HG03571 (cell line): Measurements from ENCODE around the gene CMIP.

Source experiments
- ATAC-seq: cut with Tn5 transposase; IDR thresholded peaks from one replicate; pipeline ENCODE4 v1.9.1; 2021; ENCODE audit not compliant: unreplicated experiment

The CMIP gene

DNA sequence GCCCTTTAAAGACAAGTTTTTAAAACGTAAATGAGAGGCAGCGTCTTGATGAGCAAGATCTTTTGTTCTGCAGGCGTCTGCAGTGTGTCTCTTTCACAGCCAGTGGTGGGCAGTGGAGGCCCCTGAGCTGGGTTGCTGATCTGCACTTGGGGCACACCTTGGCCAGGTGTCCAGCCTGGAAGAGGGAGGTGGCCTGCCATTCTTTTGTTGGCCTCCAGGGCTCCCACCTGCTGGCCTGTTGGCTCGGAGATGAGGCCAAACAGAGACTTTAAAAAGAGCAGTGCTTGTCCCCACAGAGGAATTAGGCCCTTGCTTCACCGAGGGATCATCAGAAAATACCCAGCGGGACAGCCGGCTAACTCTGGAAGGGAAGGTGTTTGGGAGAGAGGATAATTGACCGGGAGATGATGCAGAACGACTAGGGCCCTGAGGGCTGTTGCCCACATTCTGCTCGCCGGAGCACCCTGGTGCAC, 188.6 kb downstream of the CMIP start:
- ATAC-seq: no peak

DNA sequence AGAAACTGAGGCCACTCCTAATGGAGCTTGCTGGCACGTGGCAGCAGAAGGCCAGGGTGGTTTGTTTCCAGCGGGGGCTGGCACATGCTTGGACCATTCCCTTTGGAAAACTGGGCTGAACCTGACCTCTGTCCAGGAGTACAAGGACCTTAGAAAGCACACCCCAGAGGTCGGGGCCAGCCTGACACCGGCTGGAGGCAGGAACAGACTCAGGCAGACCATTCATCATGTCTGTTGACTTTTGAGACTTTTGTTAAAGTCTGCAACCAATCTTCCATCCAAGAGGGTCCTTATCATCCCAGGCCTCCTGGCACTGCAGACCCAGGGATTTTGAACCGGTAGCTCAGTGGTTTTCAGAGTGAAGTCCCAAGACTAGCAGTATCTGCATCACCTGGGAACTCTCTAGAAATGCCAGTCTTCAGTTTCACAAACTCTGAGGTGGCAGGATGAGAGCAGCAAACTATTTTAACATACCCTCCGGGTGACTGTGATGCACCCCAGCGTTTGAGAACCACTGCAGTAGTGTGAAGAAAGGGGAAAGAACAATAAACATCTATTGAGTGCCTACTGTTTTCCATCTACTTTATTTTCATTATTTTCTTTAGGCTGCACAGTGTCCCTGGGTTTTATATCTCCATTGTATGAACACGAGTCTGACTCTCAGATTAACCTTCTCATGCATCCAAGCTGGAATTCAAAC, 189.2 kb downstream of the CMIP start:
- no peak for ATAC-seq

DNA sequence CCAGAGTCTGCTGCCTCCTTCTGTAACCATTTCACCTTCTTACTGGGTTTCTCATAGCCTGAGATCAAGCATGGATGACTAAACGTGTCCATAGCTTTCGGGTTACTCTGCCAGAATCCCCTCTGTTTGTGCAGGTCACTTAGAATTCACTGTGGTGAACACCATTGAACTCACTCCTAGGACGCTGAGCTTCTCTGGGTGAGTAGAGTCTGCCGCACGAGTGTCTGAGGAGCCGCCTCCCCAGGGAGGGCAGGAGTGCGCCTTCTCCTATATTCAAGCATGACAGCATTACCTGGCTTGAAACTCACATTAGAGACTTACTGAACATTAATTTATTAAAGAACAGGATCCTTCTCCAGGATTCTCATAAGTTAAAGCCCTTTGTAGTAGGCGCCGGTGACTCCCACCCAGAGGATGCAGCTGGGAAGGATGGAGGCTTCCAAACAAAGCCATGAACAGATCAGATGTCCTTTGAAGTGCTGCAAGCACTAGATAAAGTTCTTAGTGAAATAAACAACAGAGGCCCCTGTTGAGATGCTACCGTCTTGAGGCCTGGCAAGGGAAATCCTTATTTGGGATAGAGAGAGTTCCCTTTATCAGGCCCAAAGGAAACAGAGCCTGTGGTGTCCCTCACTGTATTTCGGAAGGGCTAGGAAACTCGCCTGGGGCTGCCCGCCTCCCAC, 189.9 kb downstream of the CMIP start:
- no peak for ATAC-seq

DNA sequence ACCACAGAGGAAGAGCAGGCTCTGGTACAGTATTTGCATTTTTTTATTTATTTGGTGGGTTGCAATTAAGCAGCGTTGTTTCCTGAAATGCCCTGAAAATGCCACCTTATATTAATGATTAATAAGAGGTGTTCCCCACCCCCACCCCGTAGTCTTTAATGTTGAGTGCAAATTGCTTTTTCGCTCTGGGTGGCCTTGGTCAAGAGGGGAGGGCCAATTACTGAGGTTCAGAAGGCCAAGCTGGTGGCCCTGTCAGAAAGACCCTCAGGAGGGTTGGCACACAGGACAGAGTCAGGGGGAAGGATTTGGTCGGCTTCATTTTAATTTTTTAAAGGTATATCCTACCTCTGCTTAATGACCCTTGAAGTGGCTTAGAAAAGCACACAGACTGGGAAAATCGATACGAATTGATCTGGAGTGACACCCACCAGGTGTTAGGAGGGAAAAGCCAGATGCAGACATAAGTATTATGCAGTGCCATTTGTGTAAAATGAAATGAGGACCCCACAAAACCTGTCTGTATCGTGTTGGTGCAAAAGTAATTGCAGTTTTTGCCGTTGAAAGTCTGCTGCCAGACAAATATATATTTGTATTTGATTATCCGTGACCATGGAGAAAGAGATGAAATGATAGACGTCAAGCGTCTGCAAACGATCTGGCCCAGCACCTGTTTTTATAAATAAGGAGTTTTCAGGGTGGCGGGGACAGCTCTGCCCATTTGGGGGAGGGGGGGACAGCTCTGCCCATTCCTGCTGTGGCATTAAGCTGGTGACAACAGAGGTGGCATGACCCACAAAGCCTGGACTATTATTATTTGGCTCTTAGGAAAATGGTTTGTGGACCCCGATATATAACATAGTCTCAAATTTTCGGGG, 190.7 kb downstream of the CMIP start:
- ATAC-seq: no peak

DNA sequence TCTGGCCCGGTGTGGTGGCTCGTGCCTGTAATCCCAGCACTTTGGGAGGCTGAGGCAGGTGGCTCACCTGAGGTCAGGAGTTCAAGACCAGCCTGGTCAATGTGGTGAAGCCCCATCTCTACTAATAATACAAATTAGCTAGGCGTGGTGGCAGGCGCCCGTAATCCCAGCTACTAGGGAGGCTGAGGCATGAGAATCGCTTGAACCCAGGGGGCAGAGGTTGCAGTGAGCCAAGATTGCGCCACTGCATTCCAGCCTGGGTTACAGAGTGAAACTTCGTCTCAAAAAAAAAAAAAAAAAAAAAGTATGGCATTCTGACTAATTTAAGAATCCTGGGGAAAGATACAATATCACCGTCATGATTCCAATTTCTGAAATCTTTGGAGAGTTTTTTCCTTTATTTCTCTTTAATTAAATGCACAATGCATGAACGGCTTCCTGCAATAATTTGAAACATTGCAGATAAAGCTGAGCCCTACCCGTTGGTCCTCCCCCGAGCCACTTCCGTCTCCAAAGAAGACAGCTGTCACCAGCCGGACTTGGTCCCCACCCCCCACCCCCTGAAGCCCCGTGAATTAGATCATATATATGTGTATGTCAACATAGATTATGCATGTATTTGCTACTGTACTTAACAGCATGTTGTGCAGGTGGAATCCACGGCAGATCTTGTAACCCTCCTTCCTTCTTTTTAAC, 191.8 kb downstream of the CMIP start:
- no peak for ATAC-seq

DNA sequence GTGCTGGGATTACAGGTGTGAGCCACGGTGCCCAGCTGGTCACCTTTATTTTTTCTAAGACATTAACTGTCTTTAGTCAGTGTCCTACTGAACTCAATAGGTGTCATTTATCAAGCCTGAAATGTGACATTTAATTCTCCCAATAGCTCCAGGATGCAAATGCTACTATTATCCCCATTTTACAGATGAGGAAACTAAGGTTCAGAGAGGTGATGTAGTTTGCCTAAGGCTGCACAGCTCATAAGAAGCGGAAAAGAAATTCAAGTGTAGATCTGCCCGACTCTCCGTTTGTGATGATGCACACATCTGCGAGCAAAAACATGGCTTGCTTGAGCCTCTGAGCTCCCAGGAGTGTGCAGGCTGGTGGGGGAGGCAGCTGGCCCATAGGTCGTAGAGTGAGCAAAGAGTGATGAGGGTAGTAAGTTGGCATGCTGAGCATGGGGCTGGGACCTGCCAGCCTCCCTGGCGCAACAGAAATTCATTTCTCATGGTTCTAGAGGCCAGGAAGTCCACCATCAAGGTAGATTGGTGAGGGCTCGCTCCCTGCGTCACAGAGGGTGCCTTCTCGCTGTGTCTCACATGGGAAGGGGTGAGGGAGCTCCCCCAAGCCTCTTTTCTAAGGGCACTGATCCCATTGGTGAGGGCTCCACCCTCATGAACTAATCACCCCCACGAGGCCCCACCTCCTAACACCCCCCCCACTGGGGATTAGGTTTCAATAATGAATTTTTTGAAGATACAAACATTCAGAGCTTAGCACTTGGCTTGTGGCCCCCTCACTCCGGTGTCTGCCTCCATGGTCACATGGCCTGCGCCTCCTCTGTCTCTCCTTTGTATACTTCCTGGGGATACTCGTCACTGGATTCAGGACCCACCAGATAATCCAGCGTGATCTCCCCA, 193.0 kb downstream of the CMIP start:
- ATAC-seq: no peak

DNA sequence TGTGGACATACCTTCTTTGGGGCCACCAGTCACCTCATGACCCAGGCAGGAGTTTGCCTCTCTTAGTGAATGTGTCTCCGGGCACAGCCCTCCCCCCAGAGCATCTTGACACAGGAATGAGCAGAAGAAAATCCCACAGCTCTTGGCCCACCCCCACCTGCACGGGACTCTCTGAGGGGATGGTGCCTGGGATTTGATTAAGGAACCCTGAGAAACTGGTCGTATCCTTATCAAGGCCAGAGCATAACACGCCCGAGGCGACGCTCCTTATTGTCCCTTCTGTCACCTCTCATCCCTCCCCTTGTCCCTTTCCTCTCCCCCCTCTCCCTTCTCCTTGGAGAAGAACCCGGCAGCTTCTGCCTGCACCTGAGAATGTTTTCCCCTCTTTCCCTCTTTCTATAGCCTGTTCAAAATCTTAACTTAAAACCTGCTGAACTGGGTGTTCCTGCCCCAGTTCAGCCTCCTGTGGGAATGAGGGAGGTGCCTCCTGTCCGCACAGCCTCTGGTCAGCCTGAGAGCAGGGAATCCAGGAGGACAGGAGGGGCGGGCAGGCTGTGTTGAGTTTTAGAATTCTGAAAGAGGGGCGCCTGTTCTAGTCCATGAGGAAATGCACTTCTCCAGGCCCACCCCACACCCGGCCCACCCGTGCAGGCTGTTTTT, 193.8 kb downstream of the CMIP start:
- no peak for ATAC-seq

DNA sequence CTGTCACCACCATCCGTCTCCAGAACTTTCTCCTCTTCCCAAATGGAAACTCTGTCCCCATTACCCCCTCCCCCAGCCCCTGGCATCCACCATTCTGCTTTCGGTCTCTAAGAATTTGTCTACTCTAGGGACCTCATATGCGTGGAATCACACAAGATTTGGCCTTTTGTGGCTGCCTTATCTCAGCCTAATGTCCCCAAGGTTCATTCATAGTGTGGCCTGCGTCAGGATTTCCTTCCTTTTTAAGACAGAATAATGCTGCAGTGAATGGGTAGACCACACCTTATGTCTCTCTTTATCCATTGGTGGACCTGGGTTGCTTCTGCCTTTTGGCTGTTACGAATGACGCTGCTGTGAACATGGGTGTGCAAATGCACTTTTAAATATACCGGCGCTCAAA, 194.7 kb downstream of the CMIP start:
- no peak for ATAC-seq

DNA sequence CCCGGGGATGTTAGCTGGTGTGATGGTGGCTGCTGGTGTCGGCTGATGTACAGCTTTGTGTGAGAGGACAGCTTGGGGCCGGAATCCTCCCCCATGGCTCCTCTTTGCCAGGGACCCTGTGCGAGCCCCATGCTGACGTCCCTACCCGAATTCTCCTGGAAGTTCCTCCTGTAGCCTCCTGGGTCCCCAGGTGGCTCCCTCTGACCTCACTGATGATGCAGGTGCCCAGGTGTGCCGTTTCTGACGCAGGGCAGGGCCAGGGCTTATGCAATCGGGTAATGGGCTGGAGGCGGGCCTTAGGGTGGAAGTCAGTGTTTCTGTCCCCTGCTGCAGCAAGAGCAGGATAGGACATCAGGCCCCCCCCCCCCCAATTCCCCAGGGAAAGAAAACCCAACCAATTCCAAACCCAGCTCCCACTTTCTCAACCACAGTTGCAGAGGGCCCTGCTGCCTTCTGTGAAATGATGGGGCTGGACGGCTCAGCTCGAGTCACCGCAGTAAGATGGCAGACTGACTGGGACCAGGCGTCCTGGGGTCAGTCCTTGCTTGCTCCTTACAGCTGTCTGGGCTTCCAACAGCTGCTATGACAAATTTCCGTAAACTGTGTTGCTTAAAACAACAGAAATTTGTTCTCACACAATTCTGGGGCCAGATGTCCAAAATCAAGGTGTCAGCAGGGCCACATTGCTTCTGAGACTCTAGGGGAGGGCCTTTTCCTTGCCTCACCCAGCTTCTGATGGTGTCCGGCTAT, 195.5 kb downstream of the CMIP start:
- ATAC-seq: no peak

DNA sequence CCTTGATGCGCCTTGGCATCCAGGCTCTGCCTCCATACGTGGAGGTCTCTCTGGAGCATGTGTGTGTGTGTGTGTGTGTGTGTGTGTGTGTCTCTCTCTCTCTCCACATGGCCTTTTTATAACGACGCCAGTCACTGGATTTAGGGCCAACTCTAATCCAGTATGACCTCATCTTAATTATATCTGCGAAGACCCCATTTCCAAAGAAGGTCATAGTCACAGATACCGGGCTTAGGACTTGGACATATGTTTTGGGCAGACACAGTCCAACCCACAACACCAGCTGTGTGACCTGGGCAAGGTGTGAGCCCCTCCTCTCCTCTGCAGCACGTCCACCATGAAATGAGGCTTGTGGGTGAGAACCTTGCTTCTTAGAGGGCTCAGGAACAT, 196.1 kb downstream of the CMIP start:
- no peak for ATAC-seq

DNA sequence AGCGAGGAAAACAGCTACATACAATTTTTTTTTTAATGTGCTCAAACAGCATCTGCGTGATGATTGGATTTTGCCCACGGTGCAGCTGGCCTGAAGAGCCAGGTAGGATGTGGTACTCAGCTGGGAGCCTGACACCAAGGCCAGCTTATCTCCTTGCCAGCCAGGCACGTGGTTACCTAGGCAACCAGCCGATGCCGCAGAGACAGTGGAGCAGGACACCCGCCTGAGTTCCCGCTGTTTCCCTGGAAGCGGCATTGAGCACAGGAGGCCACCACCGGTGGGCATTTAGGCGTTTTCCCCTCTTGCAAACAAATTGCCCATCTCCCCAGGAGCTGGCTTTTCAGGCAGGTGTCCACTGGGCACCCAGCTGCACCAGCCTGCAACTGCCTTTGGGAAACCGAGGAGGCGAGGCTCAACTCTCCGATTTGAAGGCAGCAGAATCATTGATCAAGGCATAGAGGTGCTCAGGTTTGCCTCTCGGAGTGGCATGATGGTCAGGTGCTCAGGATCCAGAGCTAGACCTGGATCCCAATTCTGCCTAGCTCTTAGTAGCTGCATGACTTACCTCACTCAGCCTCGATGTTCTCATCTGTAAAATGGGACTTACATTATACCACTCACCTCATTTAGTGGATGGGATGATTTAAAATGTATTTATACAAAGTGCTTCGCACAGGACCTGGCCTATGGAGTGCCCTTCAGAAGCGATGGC, 196.9 kb downstream of the CMIP start:
- no peak for ATAC-seq

DNA sequence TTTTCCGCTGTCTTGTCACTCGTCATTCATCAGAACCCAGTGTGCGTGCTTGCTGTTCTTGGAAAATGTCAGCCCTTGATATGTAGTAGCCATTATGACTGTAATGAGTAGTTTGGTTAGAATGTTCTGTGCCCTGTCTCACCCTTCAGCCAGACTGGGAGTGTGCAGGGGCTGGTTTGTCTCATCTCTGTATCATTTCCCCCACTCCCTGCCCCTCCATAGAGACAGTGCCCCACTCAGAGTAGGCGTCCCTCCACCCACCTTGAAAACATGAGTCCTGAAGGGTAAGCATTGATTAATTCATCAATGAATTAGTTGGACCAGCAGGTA, 197.5 kb downstream of the CMIP start:
- no peak for ATAC-seq

DNA sequence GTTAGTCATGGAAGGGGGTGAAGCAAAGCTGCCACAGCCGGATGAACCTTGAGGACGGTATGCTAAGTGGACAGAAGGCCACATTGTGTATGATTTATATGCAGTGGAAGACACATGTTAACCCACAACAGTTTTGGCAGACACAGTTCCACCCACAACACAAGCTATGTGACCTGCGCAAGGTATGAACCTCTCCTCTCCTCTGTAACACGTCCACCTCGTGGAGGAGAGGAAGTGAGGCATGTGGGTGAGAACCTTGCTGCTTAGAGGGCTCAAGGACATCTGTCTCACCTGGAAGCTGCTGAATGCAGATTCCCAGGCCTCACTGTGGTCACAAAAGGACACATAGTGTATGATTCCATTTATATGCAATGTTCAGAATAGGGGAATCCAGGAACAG, 198.3 kb downstream of the CMIP start:
- ATAC-seq: no peak

DNA sequence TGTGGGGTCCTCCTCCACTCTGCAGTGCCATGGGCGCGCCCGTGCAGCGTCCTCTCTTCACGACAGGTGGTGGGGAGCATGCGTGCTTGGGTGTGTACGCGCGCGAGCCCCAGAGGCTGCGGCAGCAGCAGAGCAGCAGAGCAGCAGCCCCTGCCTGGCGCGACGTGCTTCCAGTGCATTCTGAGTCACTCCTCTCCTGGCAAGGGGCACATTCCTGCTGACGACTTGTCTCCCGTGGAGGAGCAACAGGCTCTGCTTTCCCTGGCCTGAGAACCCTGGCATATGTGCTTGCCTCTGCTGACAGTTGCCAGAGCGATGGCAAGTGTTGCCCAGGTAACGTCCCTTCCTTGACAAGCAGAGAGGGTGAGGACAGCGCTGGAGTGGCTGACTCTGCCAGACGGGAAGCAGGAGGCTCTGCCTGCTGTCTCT, 200.7 kb downstream of the CMIP start:
- ATAC-seq: no peak

DNA sequence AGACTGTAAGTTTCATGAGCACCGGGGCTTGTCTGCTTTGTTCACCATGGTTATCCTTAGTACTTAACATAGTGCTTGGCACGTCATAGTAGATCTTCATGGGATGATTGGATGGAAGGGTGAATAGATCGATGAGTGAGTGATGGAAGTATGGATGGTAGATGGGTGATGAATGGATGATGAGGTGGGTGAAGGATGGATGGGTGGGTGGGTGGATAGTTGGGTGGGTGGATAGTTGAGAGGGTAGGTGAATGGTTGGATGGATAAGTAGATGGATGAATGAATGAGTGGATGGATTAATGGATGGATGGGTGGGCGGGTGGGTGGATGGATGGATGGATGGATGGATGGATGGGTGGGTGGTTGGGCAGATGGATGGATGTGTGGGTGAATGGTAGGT, 201.3 kb downstream of the CMIP start:
- no peak for ATAC-seq

DNA sequence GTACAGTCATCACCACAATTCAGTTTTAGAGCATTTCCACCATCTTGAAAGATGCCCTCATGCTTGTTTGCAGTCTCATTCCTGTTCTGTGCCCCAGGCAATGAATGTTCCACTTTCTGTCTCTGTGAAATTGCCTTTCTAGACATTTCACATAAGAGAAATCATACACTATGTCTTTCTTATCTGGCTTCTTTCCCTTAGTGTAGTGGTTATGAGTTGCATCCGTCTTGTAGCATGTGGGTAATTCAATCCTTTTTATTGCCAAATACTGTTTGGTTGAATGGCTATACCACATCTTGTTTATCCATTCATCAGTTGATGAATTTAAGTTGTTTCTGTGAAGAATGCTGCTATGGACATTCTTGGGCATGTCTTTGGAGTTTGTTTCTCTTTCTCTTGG, 202.0 kb downstream of the CMIP start:
- no peak for ATAC-seq

DNA sequence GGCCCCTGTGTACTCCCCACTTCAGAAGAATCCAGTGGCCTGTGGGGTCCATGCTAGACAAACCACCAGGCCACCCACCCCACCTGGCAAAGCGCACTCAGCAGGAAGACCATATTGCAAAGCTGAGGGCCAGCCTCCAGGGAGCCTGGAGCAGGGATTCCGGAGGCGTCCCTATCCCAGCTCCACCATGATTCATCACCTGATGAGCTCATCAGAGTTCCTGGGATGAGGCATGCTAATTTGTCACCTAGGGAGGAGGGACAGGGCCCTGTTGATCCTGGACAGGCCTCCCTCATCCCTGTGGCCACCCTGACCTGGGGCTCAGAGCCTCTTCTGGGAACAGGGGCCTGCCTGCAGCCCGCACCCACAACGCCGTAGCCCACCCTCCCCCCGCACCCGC, 202.9 kb downstream of the CMIP start:
- no peak for ATAC-seq

DNA sequence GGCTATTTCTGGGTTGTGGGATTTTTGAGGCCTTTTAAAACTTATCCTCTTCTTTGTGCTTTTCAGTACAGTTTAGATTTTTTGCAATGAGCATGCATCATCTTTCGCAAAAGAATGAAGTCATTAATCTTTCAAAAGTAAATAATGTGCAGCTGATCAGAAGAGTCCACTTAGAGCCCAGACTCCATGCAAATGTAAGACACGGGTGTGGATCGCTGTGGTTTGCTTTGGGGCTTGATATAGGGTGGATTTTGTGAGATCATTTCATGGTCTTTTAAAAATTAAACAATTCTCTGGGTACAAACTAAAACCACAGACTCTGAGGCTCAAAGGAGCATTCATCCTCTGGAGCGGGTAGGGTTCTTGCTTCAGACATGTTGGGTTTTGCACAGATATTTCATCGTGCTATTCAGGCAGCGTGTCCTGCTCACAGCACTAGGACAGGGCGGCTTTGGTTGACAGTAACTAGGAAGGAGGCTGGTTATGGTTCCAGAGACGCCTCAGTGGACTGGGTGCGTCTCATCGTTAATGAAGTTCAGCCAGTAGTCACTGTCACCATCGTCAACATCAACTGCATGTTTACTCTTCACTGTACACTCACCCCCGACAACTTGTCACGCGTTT, 205.1 kb downstream of the CMIP start:
- ATAC-seq: no peak
